ENCODE measurements around the gene KDM4D. TPM values are rescaled to one million over a fixed set of nuclear protein-coding genes. Genes with fewer than 3 reads are reported as not detected.
A peak's percentile ranks its signal among the peaks of the same experiment; 100 is the strongest.

Gene KDM4D
- total RNA-seq (ENCODE audit: low replicate concordance), result 4.8 and 6.8 TPM in 2 replicates

DNA sequence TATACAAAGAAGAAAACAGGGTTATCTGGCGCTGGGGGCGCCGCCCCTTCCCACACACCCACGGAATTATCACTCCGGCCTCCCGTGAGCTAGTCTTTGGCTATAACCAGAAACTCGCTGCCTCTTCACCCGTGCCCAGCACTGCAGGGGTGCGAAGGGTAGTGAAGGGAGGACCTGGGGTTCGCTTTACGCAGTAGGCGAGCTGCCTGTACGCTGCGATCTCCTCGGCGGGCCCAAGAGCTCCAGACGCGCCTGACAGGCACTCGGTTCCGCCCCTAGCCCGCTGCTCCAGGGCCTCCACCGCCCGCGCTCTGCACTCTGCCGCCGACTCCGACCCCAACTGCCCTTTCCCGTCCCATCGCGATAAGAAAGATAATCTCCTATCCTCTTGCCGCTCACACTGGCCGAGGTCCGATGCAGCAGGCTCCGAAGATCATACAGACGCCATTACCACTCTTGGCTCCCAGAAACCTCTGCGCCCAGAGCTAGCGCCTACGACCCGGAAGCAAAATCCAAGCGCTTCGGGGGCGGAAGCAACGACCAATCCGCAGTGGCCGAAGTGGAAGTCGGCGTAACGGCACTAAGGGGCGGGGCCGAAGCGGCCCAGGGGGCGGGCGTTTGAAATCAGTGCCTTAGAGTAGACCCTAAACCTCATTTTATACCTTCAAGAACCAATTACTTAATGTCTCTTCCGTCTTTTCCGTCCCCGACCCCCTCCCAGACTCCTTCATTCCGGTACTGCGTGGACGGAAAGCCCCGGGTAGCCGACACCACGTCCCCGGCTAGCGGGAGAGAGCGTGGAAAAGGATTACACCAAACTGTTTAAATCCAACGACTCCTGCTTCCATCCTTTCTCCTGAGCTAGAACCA, at the start of gene KDM4D, which contains the start of gene CWC15:
Gene KDM4D (plus strand): TSS at position 611 of the 870 bp plus-strand sequence. CDS start 23,664 bp downstream, outside the sequence.
Gene CWC15 (minus strand): TSS at position 458 of the 870 bp plus-strand sequence. CDS start 1,371 bp downstream, outside the sequence.
- Histone ChIP-seq H3K4me1 (peaks cover 8% of the 10 kb centered on the region), H4K20me1 (ENCODE audit: low read depth) (peaks cover 14% of the 10 kb centered on the region), H3K27ac (peak within 1 kb of the TSS; percentile 40), H3K9ac (peak within 1 kb of the TSS; percentile 94), H3K4me3 (peak within 1 kb of the TSS; percentile 85), H3F3A (ENCODE audit: low read depth) (peaks cover 43% of the 10 kb centered on the region), H2AFZ (replicated peaks) (peak within 1 kb of the TSS; percentile 96), H3K4me2 (peak within 1 kb of the TSS; percentile 93), H3K9me3 (ENCODE audit: low read depth) (no peaks in the 10 kb centered on the region), H3K27me3 (no peaks in the 10 kb centered on the region), H3K79me2 (ENCODE audit: low read depth) (peaks cover 33% of the 10 kb centered on the region), H3K36me3 (peaks cover 19% of the 10 kb centered on the region)
- Mint-ChIP-seq H3K36me3 (peaks cover 14% of the 10 kb centered on the region), H3K27ac (peak within 1 kb of the TSS; percentile 98), H3K4me1 (peaks cover 9% of the 10 kb centered on the region), H3K4me3 (peak within 1 kb of the TSS; percentile 100), H3K27me3 (ENCODE audit: insufficient read depth, low read depth) (no peaks in the 10 kb centered on the region), H3K9me3 (no peaks in the 10 kb centered on the region)
- peak; percentile 2 for TF ChIP-seq EZH2 (IDR thresholded peaks at IDR 0.05)
- peak; percentile 21 for TF ChIP-seq EZH2phosphoT487 (IDR thresholded peaks at IDR 0.05)
- no peak for TF ChIP-seq CTCF (IDR thresholded peaks at IDR 0.05)
- peak; percentile 96 for DNase-seq (ENCODE audit: low spot score)

DNA sequence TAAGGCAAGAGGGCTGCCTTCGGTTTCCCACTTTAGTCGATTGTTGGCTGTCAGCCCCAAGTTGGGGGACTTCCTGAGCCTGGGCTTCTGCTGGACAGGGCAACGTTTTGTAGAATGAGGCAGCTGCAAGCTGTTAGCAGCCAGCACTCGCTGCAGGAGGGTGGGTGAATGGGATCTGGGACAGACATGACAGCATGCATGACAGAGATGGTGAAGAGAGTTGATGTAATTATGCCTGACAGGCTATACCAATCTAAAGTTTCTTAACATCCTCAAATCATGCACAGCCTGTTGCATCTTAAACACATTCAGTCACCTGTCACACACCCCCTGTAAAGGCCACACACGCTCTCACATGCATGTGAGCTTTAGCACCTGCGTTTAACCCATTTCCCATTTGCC, 49.3 kb upstream of the KDM4D start:
- Mint-ChIP-seq H3K36me3 (no peaks in the 10 kb centered on the region), H3K27me3 (ENCODE audit: insufficient read depth, low read depth) (peaks cover 4% of the 10 kb centered on the region), H3K9me3 (no peaks in the 10 kb centered on the region), H3K4me3 (no peak overlapping the region), H3K27ac (no peak overlapping the region), H3K4me1 (peaks cover 66% of the 10 kb centered on the region)
- no peak overlapping the region for H3K27ac ChIP-seq
- no peaks in the 10 kb centered on the region for H3F3A ChIP-seq (ENCODE audit: low read depth)
- H3K9me3 ChIP-seq (ENCODE audit: low read depth), result no peaks in the 10 kb centered on the region
- H3K9ac ChIP-seq, result no peak overlapping the region
- no peak for TF ChIP-seq CTCF (IDR thresholded peaks at IDR 0.05)
- TF ChIP-seq EZH2phosphoT487 (IDR thresholded peaks at IDR 0.05), result no peak
- no peak for TF ChIP-seq EZH2 (IDR thresholded peaks at IDR 0.05)
- no peak for DNase-seq (ENCODE audit: low spot score)
- no peak overlapping the region for H3K4me3 ChIP-seq
- H3K4me2 ChIP-seq, result no peak overlapping the region
- peaks cover 13% of the 10 kb centered on the region for H3K4me1 ChIP-seq
- no peaks in the 10 kb centered on the region for H3K27me3 ChIP-seq
- H4K20me1 ChIP-seq (ENCODE audit: low read depth), result no peaks in the 10 kb centered on the region
- no peaks in the 10 kb centered on the region for H3K79me2 ChIP-seq (ENCODE audit: low read depth)
- no peak overlapping the region for H2AFZ ChIP-seq (replicated peaks)
- no peaks in the 10 kb centered on the region for H3K36me3 ChIP-seq

GRCh38 chr11:94924612-94925011, 48.9 kb upstream of the KDM4D start:
- H3F3A ChIP-seq (ENCODE audit: low read depth), result no peaks in the 10 kb centered on the region
- peaks cover 68% of the 10 kb centered on the region for H3K4me1 Mint-ChIP-seq
- H3K27me3 Mint-ChIP-seq (ENCODE audit: insufficient read depth, low read depth), result peaks cover 5% of the 10 kb centered on the region
- no peaks in the 10 kb centered on the region for H3K36me3 Mint-ChIP-seq
- no peak overlapping the region for H3K4me3 Mint-ChIP-seq
- no peak overlapping the region for H3K4me2 ChIP-seq
- no peak for TF ChIP-seq CTCF (IDR thresholded peaks at IDR 0.05)
- TF ChIP-seq EZH2 (IDR thresholded peaks at IDR 0.05), result no peak
- TF ChIP-seq EZH2phosphoT487 (IDR thresholded peaks at IDR 0.05), result no peak
- H3K9ac ChIP-seq, result no peak overlapping the region
- peaks cover 13% of the 10 kb centered on the region for H3K4me1 ChIP-seq
- peak overlapping the region; percentile 25 for H3K27ac Mint-ChIP-seq
- DNase-seq (ENCODE audit: low spot score), result no peak
- no peak overlapping the region for H2AFZ ChIP-seq (replicated peaks)
- H3K9me3 ChIP-seq (ENCODE audit: low read depth), result no peaks in the 10 kb centered on the region
- no peaks in the 10 kb centered on the region for H3K36me3 ChIP-seq
- H3K9me3 Mint-ChIP-seq, result no peaks in the 10 kb centered on the region
- no peaks in the 10 kb centered on the region for H3K79me2 ChIP-seq (ENCODE audit: low read depth)
- no peaks in the 10 kb centered on the region for H4K20me1 ChIP-seq (ENCODE audit: low read depth)
- H3K27ac ChIP-seq, result no peak overlapping the region
- no peaks in the 10 kb centered on the region for H3K27me3 ChIP-seq
- no peak overlapping the region for H3K4me3 ChIP-seq
